HG02943 (cell line): ENCODE results near the gene CTNNBIP1.

ENCODE experiments used
- ATAC-seq: cut with Tn5 transposase; IDR thresholded peaks from one replicate; pipeline ENCODE4 v1.9.1; 2021; ENCODE audit warnings: mild to moderate bottlenecking, low read depth, moderate library complexity; ENCODE audit not compliant: unreplicated experiment

Gene CTNNBIP1

GRCh38 chr1:9840176-9840575, 69.9 kb downstream of the CTNNBIP1 start:
- ATAC-seq = no peak

GRCh38 chr1:9838946-9839345, 71.1 kb downstream of the CTNNBIP1 start:
- ATAC-seq = no peak

GRCh38 chr1:9836632-9836960, 73.5 kb downstream of the CTNNBIP1 start:
- no peak for ATAC-seq

GRCh38 chr1:9835758-9836631, 74.1 kb downstream of the CTNNBIP1 start:
- ATAC-seq = no peak

- ATAC-seq = no peak
Observed at GRCh38 chr1:9835404-9835757, 74.7 kb downstream of the CTNNBIP1 start.

- no peak for ATAC-seq
Observed at GRCh38 chr1:9833632-9834031, 76.4 kb downstream of the CTNNBIP1 start.

- no peak for ATAC-seq
Observed at GRCh38 chr1:9827558-9828185, 82.4 kb downstream of the CTNNBIP1 start.

- ATAC-seq = no peak
Observed at GRCh38 chr1:9826616-9827015, 83.5 kb downstream of the CTNNBIP1 start.

- no peak for ATAC-seq
Observed at GRCh38 chr1:9826087-9826486, 84.0 kb downstream of the CTNNBIP1 start.

GRCh38 chr1:9825093-9826074, 84.7 kb downstream of the CTNNBIP1 start:
- ATAC-seq = no peak

GRCh38 chr1:9824702-9825089, 85.4 kb downstream of the CTNNBIP1 start:
- no peak for ATAC-seq

- ATAC-seq = peak; percentile 67
Observed at GRCh38 chr1:9823943-9824701, 85.9 kb downstream of the CTNNBIP1 start, which contains the start of gene CLSTN1. CLSTN1 (minus strand) TSS chr1:9823965; CDS start chr1:9823733, 232 bp downstream.

GRCh38 chr1:9823693-9823942, 86.5 kb downstream of the CTNNBIP1 start:
- no peak for ATAC-seq

- peak; percentile 13 for ATAC-seq
Observed at GRCh38 chr1:9822897-9823692, 87.0 kb downstream of the CTNNBIP1 start.

GRCh38 chr1:9822490-9822889, 87.6 kb downstream of the CTNNBIP1 start:
- ATAC-seq = no peak

GRCh38 chr1:9821710-9822109, 88.4 kb downstream of the CTNNBIP1 start:
- ATAC-seq = no peak

GRCh38 chr1:9820521-9820920, 89.5 kb downstream of the CTNNBIP1 start:
- ATAC-seq = no peak

- ATAC-seq = no peak
Observed at GRCh38 chr1:9817734-9818133, 92.3 kb downstream of the CTNNBIP1 start.

- no peak for ATAC-seq
Observed at GRCh38 chr1:9816199-9816598, 93.9 kb downstream of the CTNNBIP1 start.

- ATAC-seq = no peak
Observed at GRCh38 chr1:9815150-9815549, 94.9 kb downstream of the CTNNBIP1 start.
